HG02623 (cell line): ENCODE results near the gene CCDC201.

ENCODE experiments used
- ATAC-seq: cut with Tn5 transposase; IDR thresholded peaks from one replicate; pipeline ENCODE4 v1.9.1; 2021; ENCODE audit warnings: moderate library complexity; ENCODE audit not compliant: unreplicated experiment

The CCDC201 gene

GRCh38 chr7:45893996-45894664 lies 21.2 kb upstream of the CCDC201 start:
- ATAC-seq: no peak

- no peak for ATAC-seq
Measured at GRCh38 chr7:45893374-45893995, 20.6 kb upstream of the CCDC201 start.

DNA sequence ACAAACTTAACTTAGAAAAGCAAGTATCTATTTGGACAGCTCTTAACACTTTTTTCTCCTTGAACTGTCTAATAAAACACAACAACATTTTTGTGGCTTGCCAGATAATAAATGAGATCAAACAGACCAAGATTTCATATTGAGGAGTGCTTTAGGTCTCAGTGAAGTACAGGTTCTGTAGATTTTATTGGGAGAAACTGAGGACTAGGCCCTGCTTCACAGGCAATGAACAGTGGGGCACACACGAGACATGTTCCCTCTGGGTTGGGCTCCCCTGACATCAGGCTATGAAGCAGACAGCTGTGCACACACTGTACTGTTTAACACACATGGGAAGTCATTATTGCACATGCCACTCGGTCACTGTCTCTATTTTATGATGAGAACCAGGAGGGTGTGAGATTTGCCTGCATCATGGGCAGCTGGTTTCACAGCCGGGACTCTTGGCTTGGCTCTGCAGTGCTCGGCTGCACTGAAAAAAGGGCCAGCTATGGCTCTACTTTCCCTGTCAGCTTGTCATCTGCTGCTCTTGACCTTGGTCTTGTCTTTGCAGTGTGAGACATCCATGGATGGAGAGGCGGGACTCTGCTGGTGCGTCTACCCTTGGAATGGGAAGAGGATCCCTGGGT lies 19.6 kb upstream of the CCDC201 start:
- no peak for ATAC-seq

- no peak for ATAC-seq
Measured at GRCh38 chr7:45891462-45892402, 18.9 kb upstream of the CCDC201 start.

DNA sequence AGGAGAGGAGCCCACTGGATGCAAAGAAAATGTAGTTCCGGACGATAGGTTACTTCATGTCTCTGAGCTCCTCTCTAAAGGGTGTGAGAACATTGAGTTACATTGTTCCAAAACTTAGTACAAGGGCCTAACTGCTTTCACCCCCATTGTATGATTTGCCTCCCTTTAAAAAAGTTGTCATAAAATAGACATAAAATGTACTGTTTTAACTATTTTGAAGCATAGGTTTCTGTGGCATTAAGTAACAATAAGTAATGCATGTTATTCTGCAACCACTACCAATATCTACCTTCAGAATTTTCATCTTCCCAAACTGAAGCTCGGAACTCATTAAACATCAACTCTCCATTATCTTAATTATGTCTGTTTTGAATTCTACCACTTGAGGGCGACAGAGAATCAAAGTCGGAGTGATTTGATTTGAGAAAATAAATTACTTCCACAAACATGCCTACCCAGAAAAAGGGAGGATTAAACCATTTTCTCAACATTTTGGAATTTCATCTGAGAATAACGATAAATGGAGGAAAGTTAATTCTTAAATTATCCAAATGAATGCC lies 18.1 kb upstream of the CCDC201 start:
- ATAC-seq: no peak

DNA sequence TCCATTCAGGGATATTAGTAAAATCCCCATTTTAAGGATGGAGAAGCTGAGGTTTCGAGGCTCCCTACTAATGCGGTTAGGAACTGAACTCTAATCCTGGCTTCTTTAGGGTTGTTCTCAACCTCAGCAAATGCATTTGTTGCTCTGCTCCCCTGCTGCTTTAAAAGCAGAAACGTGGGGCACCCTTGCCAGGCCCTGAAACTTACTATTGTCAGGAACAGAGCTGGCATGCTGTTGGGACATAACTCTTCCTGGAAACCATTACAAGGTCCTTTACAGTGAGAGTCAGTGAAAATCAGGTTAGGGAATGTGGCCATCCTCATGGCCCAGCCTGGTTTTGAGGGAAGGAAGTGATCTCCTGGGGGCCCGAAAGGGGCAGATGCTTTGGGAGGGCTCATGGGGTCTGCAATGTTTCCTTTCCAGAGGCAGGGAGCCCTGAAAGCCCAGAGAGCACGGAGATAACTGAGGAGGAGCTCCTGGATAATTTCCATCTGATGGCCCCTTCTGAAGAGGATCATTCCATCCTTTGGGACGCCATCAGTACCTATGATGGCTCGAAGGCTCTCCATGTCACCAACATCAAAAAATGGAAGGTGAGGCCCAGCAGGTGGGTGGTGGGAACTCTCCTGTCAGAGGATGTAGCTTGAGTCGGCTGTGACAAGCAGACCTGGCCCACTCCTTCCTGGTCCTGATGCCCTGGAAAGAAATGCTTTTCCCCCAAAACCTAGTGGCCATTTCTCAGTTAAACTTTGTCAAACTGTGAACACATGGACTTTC lies 17.4 kb upstream of the CCDC201 start:
- ATAC-seq: no peak

DNA sequence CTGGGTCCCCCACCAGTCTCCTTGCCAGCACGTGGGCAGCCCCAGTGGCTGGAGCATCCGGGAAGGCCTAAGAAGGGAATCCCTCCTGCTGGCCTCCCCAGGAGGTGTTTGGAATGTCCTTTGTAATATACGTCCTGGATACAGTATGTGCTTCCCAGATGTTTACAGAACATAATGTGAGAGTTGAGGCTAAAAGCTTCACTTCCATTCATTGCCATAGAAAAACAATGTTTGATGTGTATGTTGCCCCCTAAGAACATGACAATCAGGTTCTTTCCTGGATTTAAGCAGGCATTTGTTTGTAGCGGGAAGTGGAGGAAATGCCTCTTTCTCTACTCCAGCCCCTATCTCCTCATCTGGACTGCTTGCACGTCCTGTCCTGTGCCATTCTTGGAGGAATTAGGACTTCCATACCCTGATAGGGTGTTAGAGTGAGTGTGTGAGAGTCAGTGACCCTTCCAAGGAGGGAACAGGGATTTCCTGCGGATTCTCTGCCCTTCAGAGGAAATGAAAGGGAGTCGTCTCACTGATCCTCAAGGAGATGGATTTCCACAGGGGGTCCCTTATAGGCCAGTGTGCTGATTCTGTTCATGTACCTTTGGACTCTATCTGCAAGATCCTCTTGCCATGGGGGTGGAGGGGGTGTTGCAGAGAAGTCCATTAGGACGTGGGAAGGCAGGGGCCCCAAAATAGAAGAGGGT lies 16.6 kb upstream of the CCDC201 start:
- no peak for ATAC-seq

- no peak for ATAC-seq
Measured at GRCh38 chr7:45888993-45889366, 16.1 kb upstream of the CCDC201 start.

GRCh38 chr7:45888185-45888992 lies 15.5 kb upstream of the CCDC201 start, which contains the start of gene IGFBP1:
Gene IGFBP1 (plus strand): TSS chr7:45888488. CDS start chr7:45888653, 165 bp downstream.
- no peak for ATAC-seq

DNA sequence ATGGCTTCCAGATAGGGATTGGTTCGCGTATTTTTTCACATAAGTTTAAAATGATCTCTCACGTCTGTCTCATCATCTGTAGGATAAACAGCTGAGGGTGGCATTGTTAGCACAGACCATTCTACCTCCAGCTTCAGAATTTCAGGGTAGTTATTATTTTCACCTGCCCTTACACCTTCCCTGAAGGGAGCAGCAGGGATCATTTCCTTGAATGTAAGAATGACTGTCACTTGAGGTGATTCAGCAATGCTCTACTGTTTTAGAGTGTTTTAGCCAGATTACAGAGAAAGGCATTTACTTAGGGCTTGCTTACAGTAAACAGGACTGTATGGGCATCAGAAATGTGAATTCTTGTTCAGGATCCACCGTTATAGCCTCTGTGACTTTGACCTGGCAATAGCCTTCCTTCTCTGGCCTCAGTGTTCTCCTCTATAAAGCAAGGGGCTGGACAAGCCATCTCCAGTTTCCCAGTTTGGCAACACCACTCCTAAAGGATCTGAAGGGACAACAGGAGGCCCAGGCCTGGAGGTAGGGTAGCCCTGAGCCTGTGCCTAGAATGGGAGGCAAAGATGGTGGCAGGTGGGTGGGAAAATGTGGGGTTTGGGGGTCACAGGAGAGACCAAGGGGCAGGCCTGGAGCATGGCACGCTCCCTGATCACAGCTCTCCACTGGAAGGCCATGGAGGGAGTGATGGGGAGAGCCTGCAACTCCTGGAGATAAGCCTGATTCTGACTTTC lies 14.2 kb upstream of the CCDC201 start:
- no peak for ATAC-seq

DNA sequence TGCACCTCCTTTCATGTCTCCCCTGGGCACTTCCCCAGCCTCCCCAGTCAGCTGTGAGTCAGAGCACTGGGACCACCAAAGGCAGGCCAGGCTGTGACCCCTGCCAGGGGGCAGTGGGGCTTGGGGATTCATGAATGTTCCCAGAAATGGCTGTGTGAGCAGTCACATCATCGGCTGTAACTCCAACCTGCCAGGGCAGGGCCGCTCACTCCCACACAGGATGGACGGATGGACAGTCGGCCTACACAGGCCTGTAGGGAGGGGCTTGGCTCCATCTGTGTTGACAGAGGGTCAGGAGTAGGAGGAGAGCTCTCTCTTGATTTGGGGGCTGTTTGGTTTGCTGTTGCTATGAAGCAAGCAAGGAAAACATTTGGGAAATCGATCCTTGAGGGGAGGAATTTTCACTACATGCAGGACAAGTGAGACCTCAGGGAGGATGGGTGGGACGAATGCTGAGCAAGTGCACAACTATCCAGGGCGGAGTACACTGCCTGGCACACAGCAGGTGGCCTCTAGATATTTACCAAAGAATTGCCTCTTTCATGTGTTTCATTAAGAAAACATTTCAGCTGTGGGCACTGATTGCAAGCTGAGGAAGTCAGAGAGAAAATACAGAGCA lies 12.5 kb upstream of the CCDC201 start:
- no peak for ATAC-seq

DNA sequence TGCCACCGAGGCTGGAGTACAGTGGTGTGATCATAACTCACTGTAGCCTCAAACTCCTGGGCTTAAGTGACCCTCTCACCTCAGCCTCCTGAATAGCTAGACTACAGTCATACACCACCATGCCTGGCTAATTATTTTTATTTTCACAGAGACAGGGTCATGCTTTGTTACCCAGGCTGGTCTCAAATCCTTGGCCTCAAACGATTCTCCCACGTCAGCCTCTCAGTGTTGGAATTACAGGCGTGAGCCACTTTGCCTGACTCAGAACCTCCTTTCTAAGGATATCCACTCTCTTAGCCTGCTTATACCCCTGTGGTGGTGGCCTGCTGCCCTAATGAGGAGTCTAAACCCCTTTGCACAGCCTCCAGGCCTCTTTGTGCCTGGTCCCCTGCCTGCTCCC lies 11.3 kb upstream of the CCDC201 start:
- ATAC-seq: no peak

GRCh38 chr7:45882465-45882810 lies 9.6 kb upstream of the CCDC201 start:
- ATAC-seq: no peak

DNA sequence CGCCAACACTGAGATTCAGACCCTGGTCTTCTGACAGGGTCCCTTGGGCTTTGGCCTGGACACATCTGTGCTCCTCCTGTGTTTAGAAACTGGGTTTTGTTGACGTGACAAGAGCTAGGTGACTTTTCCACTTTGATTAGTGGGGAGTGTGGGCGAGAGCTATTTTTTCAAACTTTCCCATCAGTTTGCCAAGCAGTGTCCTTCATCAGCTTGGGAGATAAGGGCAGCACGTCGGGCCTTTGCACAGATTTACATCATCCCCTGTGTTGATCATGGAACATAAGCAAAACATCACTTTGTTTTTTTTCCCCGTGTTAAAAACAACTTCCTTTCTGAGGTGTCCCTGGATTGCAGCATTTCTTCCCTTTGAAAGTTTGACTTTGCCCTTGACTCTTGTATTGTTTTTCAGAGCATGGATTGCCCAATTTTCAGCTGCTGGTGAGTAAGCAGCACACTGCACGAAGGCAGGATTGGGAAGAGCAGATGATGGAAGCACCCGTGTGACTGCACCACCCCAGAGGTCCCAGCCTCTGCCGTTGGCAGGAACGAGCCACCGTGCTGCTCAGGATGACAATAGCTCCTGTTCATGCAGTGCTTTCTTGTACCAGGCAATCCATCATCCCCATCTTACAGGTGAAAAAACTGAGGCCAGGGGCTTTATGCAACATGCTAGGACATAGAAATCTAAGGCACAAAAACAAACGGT lies 9.0 kb upstream of the CCDC201 start:
- no peak for ATAC-seq

GRCh38 chr7:45881280-45881758 lies 8.4 kb upstream of the CCDC201 start:
- ATAC-seq: no peak

DNA sequence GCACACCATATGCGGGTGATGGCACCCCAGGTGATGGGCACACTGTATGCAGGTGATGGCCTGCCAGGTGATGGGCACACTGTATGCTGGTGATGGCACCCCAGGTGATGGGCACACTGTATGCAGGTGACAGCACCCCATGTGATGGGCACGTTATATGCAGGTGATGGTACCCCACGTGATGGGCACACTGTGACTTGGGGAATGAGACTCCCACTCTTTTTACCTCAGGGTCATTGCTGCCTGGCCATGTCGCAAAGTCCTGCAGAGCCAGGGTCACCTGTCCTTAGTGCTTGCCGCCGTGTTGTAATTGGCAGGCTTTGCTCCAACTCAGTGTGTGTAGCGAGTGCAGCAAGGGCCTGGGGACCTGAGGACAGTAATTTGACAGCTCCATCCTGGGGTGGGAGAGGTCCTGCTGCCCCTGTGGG lies 7.6 kb upstream of the CCDC201 start:
- no peak for ATAC-seq
